Measurements from ENCODE around the gene FIS1.

GRCh38 chr7:101235522-101235921 lies 9.4 kb downstream of the FIS1 start:
- TF ChIP-seq CTCF (IDR thresholded peaks at IDR 0.05) (no peak), POLR2AphosphoS5 (IDR thresholded peaks at IDR 0.05; ENCODE audit: low read depth, low read length) (no peak; the same call in 1 of the 2 replicates), MEF2A (IDR thresholded peaks at IDR 0.05; ENCODE audit: borderline replicate concordance, low read depth) (no peak), GABPA (IDR thresholded peaks at IDR 0.05; ENCODE audit: low read depth) (no peak), USF2 (IDR thresholded peaks at IDR 0.05; ENCODE audit: borderline replicate concordance, low read depth, low read length) (no peak), MXI1 (IDR thresholded peaks at IDR 0.05; ENCODE audit: low read depth, low read length) (no peak), USF1 (IDR thresholded peaks at IDR 0.05; ENCODE audit: borderline replicate concordance, low read depth) (no peak), EP300 (IDR thresholded peaks at IDR 0.05; ENCODE audit: borderline replicate concordance in 1 of 2, low read depth in 1 of 2, low read length in 1 of 2) (no peak), TCF12 (IDR thresholded peaks at IDR 0.05) (no peak), ZBTB33 (IDR thresholded peaks at IDR 0.05; ENCODE audit: borderline replicate concordance, low read depth) (no peak), YY1 (IDR thresholded peaks at IDR 0.05; ENCODE audit: low read depth) (no peak), SIN3A (IDR thresholded peaks at IDR 0.05; ENCODE audit: borderline replicate concordance, low read depth, low read length) (no peak)

Measured in SK-N-SH (cell line).